GM12801 (cell line): Measurements from ENCODE around the gene HNRNPD.

Experiments
- TF ChIP-seq, protein P1 (sequence below): IDR thresholded peaks from one replicate; pipeline ENCODE4 v1.5.1; 2011; ENCODE audit warnings: control low read depth; ENCODE audit not compliant: insufficient read length; ENCODE audit errors: extremely low read depth

HNRNPD gene

DNA sequence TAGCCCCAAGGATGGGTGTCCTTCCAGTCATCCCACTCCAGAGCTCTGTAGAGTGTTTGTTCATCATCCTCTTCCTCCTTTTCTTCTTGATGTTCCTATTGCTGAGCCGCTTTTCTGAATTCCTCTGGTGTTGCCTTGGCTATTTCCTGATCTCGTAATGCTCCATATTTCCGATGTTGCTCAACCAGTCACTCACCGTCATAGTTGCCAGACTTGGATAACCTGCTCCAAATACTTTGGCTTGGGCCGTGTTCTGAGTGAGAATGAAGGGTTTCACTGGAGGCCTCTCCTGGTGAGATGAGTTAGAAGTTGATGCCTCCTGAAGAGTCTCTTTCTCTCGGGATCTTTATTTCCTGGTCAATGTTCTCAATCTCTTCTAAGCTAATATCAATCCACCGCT is 27.8 kb upstream of the HNRNPD start:
- TF ChIP-seq, protein P1, sequence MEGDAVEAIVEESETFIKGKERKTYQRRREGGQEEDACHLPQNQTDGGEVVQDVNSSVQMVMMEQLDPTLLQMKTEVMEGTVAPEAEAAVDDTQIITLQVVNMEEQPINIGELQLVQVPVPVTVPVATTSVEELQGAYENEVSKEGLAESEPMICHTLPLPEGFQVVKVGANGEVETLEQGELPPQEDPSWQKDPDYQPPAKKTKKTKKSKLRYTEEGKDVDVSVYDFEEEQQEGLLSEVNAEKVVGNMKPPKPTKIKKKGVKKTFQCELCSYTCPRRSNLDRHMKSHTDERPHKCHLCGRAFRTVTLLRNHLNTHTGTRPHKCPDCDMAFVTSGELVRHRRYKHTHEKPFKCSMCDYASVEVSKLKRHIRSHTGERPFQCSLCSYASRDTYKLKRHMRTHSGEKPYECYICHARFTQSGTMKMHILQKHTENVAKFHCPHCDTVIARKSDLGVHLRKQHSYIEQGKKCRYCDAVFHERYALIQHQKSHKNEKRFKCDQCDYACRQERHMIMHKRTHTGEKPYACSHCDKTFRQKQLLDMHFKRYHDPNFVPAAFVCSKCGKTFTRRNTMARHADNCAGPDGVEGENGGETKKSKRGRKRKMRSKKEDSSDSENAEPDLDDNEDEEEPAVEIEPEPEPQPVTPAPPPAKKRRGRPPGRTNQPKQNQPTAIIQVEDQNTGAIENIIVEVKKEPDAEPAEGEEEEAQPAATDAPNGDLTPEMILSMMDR, result no peak

DNA sequence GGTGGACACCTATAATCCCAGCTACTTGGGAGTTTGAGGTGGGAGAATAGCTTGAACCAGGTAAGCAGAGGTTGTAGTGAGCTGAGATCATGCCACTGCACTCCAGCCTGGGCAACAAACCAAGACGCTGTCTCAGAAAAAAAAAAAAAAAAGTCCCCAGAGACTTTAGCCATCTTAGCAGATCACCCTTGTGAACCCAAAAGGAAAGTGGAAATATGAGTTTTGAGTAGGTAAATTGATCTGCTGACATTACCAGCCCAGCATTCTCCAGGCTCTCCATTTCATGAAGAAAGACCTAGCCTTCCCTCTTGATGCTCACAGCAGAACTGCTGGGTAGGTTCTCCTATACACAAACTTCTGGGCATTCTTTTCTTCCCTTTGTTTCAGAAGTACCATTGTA is 24.5 kb upstream of the HNRNPD start:
- TF ChIP-seq, protein P1, result no peak

DNA sequence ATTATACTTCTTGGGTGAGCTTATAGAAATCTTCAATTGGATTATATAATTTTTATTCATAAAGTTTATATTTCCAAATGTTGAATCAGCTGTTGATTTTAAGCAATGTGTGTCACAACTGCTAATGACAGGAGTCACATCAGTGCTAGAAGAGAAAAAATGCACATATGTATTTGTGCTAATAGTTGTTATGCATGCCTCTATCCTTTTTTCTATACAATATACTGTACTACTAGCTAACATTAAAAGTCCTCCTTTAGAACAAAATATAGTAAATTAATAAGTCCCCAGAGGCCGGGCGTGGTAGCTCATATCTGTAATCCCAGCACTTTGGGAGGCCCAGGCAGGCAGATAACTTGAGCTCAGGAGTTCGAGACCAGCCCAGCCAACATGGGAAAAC is 23.7 kb upstream of the HNRNPD start:
- TF ChIP-seq, protein P1, result no peak

DNA sequence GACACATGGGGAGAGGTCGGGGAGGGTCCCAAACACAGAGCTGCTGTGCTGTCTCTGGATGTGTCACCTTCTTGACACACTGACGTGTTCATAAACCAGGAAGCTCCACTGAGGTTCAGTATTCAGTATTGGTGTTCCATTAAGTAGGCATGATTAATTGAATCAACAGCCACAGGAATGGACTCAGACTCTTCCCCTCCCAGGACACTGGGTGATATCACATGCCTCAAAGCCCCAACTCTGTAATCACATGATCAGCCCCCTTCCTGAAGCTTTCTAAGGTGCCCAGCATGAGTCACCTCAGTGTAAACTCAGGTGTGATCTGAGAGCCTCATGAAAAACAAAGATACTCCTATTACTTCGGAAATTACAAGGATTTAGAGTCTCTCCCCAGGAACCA is 21.1 kb upstream of the HNRNPD start:
- TF ChIP-seq, protein P1, result no peak

DNA sequence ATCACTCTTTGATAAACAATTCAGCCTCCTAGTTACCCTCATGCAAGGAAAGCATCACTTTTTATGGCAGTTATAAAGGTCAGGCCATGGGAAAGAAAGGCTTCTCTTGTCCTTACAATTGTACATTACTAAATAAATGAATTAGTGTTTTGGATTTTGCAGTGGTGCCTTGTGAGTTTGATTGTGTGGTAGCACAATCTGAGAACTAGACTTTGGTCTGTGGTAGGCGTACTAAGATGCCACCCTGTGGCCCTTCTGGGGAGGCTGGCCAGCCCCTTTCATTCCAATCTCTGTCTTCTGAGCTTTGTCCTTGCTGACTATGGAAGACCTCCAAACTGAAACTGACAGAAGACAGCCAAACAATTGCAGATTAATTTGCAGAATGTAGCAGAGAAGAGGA is 14.6 kb upstream of the HNRNPD start:
- TF ChIP-seq, protein P1, result no peak

DNA sequence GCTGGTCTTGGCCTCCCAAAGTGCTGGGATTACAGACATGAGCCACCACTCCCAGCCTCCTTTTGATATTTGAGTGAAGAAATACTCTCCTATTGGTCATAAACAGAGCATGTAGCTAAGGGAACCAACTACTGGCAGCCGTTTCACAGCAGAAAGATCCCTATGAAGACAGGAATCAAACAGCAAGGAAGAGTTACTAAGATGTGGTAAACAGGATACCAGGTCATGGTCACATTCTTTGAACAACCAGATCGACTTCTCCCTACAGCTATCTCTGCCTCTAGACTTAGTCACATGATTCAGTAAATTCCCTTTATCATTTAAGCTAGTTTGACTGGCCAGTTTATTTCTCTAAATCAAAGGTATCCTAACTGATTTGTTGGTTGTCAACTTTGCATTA is 9.0 kb upstream of the HNRNPD start:
- TF ChIP-seq, protein P1, result no peak

DNA sequence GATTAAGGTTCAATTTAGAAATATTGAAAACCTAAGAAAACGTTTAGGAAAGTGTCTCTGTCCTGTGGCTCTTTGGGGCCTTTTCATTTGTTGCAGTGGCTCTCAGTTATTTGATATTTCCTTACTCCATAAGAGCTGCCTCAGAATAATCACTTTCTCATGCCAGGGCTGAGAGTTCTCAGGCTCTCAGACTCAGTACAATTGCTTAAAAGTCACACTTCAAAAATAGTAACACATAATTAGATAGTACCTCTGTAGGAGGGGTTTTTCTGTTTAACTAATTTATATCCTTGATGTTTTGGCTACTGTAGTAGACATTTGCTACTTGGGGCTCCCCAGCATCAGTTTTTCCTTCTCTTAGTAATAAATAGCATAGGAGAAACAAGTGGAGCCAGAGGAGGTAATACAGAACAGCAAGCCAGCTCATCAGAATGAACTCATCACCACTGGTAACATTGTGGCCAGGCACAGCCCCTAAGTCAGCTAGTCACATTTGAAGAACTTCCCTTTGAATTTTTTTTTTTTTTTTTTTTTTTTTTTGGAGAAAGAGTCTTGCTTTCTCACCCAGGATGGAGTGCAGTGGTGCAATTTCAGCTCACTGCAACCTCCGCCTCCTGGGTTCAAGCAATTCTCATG is 8.0 kb upstream of the HNRNPD start:
- TF ChIP-seq, protein P1, result no peak
